HepG2 (cell line): Measurements from ENCODE around the gene KCNIP4.

Experiments
- DNMT3B ChIP-seq: conservative IDR thresholded peaks from 2 replicates; pipeline ENCODE4 v1.6.1; 2016; ENCODE audit warnings: missing biosample characterization, control low read depth
- MYNN ChIP-seq: sonication (generic); formaldehyde crosslinking; IDR thresholded peaks from 2 replicates; pipeline ENCODE4 v1.4.0; 2020; ENCODE audit warnings: mild to moderate bottlenecking, low read depth, missing genetic modification reagents
- ZNF20 ChIP-seq: sonication (generic); formaldehyde crosslinking; IDR thresholded peaks from 2 replicates; pipeline ENCODE4 v1.4.0; 2020; ENCODE audit warnings: mild to moderate bottlenecking, moderate library complexity, missing genetic modification reagents
- TF ChIP-seq, protein P1 (sequence below): sonication (generic); formaldehyde crosslinking; IDR thresholded peaks from 2 replicates; pipeline ENCODE4 v1.4.0; 2020; ENCODE audit warnings: missing genetic modification reagents, mild to moderate bottlenecking, borderline replicate concordance

DNA sequence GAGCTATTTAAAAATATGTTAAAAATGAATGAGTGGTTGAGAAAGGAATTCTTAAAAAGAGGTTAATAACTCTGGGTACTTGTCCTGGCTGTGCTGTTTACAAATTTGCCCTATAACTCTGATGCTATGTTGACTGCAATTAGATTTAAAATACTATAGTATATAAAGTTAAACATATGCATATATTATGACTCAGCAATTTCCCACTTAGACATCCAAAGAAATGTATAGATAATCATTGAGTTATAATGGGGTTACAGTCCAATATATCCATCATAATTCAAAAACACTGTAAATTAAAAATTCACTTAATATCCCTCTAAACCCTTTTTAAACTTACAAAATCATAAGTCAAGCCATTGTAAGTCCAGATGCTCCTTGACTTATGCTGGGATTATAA, 818.0 kb downstream of the KCNIP4 start:
- TF ChIP-seq DNMT3B (CRISPR knock-in tag) (no peak), ZNF20 (no peak), MYNN (CRISPR knock-in tag) (no peak)
- TF ChIP-seq, protein P1, sequence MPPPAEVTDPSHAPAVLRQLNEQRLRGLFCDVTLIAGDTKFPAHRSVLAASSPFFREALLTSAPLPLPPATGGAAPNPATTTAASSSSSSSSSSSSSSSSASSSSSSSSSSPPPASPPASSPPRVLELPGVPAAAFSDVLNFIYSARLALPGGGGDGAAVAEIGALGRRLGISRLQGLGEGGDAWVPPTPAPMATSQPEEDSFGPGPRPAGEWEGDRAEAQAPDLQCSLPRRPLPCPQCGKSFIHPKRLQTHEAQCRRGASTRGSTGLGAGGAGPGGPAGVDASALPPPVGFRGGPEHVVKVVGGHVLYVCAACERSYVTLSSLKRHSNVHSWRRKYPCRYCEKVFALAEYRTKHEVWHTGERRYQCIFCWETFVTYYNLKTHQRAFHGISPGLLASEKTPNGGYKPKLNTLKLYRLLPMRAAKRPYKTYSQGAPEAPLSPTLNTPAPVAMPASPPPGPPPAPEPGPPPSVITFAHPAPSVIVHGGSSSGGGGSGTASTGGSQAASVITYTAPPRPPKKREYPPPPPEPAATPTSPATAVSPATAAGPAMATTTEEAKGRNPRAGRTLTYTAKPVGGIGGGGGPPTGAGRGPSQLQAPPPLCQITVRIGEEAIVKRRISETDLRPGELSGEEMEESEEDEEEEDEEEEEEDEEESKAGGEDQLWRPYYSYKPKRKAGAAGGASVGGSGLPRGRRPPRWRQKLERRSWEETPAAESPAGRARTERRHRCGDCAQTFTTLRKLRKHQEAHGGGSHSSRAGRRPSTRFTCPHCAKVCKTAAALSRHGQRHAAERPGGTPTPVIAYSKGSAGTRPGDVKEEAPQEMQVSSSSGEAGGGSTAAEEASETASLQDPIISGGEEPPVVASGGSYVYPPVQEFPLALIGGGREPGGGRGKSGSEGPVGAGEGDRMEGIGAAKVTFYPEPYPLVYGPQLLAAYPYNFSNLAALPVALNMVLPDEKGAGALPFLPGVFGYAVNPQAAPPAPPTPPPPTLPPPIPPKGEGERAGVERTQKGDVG: no peak
